Fibroblast of the aortic adventitia (primary cell): ENCODE data around the gene BTBD7. TPM values are rescaled to one million over a fixed set of nuclear protein-coding genes. Genes with fewer than 3 reads are reported as not detected.

Experiments used
- DNase-seq: peaks from one replicate; pipeline ENCODE4 v3.0.0-alpha.2; 2010; ENCODE audit warnings: low read depth
- H3K4me3 ChIP-seq: 2 replicates; pipeline ENCODE4 v1.5.1; 2011; ENCODE audit warnings: low read depth, mild to moderate bottlenecking, control low read depth, low read length, moderate library complexity
- CTCF ChIP-seq: IDR thresholded peaks from 2 replicates; pipeline ENCODE4 v1.5.1; 2011; ENCODE audit warnings: mild to moderate bottlenecking, low read length, control low read depth, inconsistent platforms; ENCODE audit not compliant: insufficient read depth
- total RNA-seq: library from RNA; depleted of rRNA; stranded (reverse); fragments of >200 nt; gene quantifications from 2 replicates; pipeline ENCODE4 v1.2.3, GENCODE V29; 2012; ENCODE audit warnings: low replicate concordance

Gene BTBD7
- total RNA-seq, 1 donor, result 38.0 TPM

- no peak for TF ChIP-seq CTCF
- no peak overlapping the region for H3K4me3 ChIP-seq
- DNase-seq, result no peak
Observed at GRCh38 chr14:93274055-93274806, 58.6 kb downstream of the BTBD7 start.

- no peak overlapping the region for H3K4me3 ChIP-seq
- no peak for DNase-seq
- TF ChIP-seq CTCF, result no peak
Observed at GRCh38 chr14:93271111-93271510, 61.7 kb downstream of the BTBD7 start.

- TF ChIP-seq CTCF, result no peak
- no peak overlapping the region for H3K4me3 ChIP-seq
- DNase-seq, result peak; percentile 58
Observed at GRCh38 chr14:93269341-93270068, 63.3 kb downstream of the BTBD7 start.

GRCh38 chr14:93268406-93268805 is 64.4 kb downstream of the BTBD7 start:
- H3K4me3 ChIP-seq, result no peak overlapping the region
- TF ChIP-seq CTCF, result no peak
- no peak for DNase-seq

GRCh38 chr14:93267149-93267711 is 65.6 kb downstream of the BTBD7 start:
- DNase-seq, result no peak
- no peak for TF ChIP-seq CTCF
- no peak overlapping the region for H3K4me3 ChIP-seq

- no peak for TF ChIP-seq CTCF
- no peak overlapping the region for H3K4me3 ChIP-seq
- DNase-seq, result no peak
Observed at GRCh38 chr14:93266127-93266526, 66.7 kb downstream of the BTBD7 start.
